Measurements from ENCODE around the gene MYL6B.
A peak's percentile ranks its signal among the peaks of the same experiment; 100 is the strongest.
"Not testable (repeated sequence)": the region's sequence is repeated elsewhere in the genome, so short reads cannot be mapped to it uniquely, and the experiment has no call there.

The MYL6B gene

GRCh38 chr12:56152132-56152755 is at the start of gene MYL6B:
Gene MYL6B, plus strand, starts transcription at chr12:56152587. Its CDS starts 1,332 bp downstream, at chr12:56153919.
- peak; percentile 87 for DNase-seq

- DNase-seq: no peak
Observed at GRCh38 chr12:56102683-56103065, 49.7 kb upstream of the MYL6B start.

GRCh38 chr12:56103066-56103711 is 49.2 kb upstream of the MYL6B start:
- no peak for DNase-seq

- no peak for DNase-seq
Observed at GRCh38 chr12:56103823-56104108, 48.6 kb upstream of the MYL6B start.

GRCh38 chr12:56104109-56104814 is 48.1 kb upstream of the MYL6B start, which contains the start of gene PA2G4:
Gene PA2G4, plus strand, starts transcription at chr12:56104559. Its CDS starts 179 bp downstream, at chr12:56104738.
- DNase-seq: peak; percentile 82

DNA sequence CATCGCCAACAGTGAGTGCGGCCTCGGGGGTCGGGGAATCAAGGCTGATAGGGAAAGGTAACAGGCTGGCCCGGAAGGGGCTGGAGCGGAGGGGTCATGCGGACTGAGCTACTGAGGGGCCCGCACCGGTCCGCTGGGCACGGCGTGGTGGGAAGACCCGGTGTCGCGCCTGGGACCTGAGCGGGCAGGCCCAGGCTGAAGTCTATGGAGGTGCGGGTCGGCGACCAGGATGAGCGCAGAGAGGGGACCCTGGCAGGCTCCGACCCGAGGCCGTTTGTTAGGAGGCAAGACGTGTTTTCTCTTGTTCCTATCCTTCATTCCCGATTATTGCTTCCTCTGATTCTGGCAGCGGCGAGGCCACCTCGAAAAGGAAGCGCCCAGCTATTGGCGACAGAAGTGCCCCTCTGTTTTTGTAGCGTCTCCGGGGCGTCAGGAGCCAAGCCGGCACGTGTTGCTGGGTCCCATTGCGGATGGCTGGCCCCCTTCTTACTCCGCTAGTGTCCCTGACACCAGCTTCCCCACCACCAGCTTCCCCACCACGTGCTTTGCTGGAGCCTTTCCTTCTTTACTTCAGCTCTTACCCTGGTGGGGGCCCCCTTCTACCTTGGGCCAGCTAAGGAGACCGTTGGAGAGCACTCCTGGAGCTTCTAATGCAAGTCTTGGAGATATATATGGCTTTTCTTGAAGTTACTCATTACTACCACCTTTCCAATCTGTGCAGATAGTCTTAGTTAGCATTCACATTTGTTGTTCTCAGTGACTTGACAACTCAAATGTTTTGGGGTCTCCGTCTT is 47.4 kb upstream of the MYL6B start:
- no peak for DNase-seq

DNA sequence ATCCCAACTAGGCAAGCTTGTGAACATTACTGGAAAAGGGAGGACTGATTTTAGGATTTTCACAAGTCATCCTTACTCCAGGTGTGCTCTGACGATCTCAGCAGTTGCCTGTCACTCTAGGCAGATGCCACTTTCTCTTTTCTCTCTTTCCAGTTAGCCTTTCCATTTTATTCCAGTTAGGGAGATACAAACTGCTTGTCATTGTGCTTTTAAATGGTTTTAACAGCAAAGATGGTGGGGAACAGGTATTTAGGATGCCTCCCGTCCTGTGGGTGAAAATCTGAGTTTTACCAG is 46.8 kb upstream of the MYL6B start:
- DNase-seq: no peak

DNA sequence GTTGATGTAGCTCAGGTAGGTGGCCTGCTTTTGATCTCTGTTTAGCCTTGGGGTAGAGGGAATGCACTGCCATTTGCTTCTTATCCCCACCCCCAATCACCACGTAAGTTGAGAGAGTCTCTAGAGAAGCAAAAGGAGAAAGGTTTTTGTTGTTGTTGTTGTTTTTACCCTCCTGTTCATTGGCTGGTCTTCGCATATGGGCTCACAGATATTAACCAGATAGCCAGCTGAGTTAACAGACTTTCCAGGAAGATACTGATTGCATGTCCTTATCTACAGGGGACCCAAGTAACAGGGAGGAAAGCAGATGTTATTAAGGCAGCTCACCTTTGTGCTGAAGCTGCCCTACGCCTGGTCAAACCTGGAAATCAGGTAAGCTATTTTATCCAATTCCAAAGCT is 45.1 kb upstream of the MYL6B start:
- no peak for DNase-seq

GRCh38 chr12:56110571-56110970 is 41.8 kb upstream of the MYL6B start:
- no peak for DNase-seq

DNA sequence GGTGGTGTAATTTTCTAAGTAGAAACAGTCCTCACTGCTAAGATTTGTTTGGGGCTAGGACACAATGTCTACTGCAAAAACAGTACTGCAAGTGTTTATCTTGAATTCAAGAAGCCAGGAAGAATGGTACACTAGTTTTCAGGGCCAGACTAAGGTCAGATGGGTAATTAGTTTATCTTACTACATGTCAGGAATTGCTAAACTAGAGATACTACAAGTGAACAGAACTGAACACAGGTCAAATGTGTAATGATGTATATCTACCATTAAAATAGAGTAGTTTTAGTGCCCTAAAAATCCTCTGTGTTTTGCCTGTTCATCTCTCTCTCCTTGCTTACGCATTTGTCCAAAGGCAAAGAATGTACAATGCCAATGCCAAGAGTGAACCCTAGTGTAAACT is 38.3 kb upstream of the MYL6B start:
- no peak for DNase-seq

DNA sequence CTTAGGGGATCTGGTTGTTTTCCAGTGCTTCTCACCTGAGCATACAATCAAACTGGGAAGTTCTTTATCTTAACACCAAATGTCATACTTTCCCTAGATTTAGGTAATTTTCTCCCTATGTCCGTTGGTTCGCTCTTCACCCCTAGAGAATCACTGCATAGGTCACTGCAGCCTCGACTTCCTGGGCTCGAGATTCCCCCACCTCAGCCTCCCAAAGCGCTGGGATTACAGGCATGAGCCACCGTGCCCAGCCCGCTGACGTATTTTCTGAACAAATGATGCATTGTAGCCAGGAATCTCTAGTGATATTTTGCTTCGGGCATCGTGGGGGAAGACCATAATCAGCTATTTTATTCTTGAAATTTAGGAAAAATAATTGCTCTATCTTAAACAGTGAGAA is 37.1 kb upstream of the MYL6B start:
- DNase-seq: no peak

GRCh38 chr12:56116267-56117081 is 35.9 kb upstream of the MYL6B start, which contains the start of gene RPL41:
Gene RPL41, plus strand, starts transcription at chr12:56116633.
- DNase-seq: no peak

DNA sequence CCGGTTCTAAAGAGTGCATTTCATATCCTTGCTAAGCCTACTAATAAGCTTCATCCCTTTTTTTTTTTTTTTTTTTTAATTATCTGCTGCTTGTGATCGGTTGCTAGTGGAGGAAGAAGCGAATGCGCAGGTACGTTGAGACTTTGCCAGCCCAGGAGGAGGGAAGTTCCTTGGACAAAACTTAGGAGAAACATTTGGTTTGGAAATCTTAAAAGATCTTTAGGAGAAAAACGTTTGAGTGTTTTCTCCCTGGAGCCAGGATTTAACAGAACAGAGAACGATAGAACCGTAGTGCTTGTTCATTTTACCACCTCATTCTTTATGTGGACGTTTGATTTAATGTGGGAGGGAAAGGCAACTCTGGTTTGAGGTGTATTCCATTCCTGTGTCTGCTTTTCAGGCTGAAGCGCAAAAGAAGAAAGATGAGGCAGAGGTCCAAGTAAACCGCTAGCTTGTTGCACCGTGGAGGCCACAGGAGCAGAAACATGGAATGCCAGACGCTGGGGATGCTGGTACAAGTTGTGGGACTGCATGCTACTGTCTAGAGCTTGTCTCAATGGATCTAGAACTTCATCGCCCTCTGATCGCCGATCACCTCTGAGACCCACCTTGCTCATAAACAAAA is 35.2 kb upstream of the MYL6B start:
- not testable (repeated sequence) for DNase-seq

DNA sequence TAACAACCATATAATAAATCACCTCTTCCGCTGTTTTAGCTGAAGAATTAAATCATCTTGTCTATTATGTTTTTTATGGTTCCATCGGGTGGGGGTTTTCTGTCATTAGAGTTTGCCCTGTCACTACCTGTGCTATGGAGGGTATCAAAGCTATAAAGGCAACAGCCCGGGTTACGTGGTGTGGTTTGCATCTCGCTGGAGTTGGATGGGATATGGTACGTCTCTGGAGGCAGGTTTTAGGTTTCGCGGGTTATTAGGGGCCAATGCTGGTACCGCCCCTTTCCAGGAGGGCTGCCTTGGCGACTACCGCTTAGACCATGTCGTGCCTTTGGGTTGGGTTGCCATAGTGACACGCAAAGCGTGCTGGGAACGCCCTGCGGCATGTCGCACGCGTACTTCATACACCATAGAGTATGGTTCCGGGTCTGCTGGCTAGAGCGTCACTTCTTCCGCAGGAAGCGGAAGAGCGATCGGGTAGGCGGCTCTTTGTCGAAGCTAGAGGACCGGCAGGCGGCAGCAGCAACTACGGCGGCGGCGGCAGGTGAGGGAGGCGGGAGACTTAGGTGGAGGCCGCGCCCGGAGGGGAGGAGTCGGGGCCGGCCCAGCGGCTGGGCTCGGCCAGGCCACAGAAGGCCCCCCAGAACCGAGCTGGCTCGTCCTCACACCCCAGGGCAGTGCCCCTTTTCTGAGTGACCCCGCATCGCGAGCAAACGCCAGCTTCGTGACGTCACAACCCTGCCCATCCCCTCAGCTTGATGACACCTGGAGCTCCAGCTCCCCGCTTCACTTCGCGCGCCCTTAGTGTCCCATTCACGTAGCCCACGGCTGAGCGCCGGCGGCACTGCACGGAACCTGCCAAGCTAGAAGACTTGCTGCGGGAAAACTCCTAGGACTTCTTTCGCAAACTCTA is 34.4 kb upstream of the MYL6B start, which contains the start of gene ZC3H10:
TSS of gene ZC3H10 (plus strand) at position 489 of the 910 bp plus-strand sequence. CDS start 2,297 bp downstream, outside the sequence.
- DNase-seq: peak; percentile 69

- no peak for DNase-seq
Observed at GRCh38 chr12:56118688-56119357, 33.6 kb upstream of the MYL6B start.

GRCh38 chr12:56119361-56119796 is 33.0 kb upstream of the MYL6B start:
- peak; percentile 67 for DNase-seq

DNA sequence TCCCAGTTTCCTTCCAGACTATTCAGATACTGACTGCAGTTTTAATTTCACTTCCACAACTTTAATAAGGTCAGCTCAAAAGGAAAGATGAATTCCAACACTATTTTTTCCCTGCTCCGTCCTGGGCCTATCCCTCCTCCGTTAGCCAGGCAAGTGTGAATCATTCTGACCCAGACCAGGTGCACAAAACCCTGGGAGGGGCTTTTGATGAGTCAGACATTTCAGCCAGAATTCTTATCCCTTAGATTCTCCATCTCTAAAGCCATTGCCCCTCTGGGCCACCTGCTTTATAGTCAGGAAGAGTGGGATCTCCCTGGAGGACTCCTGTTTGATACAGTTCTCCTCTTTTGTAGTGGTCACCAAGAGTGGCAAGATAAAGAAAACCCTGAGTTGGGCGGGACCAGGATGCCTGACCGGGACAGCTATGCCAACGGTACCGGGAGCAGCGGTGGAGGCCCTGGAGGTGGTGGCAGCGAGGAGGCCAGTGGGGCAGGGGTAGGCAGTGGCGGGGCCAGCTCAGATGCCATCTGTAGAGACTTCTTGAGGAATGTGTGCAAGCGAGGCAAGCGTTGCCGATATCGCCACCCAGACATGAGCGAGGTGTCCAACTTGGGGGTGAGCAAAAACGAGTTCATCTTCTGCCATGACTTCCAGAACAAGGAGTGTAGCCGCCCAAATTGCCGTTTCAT is 32.1 kb upstream of the MYL6B start:
- no peak for DNase-seq

DNA sequence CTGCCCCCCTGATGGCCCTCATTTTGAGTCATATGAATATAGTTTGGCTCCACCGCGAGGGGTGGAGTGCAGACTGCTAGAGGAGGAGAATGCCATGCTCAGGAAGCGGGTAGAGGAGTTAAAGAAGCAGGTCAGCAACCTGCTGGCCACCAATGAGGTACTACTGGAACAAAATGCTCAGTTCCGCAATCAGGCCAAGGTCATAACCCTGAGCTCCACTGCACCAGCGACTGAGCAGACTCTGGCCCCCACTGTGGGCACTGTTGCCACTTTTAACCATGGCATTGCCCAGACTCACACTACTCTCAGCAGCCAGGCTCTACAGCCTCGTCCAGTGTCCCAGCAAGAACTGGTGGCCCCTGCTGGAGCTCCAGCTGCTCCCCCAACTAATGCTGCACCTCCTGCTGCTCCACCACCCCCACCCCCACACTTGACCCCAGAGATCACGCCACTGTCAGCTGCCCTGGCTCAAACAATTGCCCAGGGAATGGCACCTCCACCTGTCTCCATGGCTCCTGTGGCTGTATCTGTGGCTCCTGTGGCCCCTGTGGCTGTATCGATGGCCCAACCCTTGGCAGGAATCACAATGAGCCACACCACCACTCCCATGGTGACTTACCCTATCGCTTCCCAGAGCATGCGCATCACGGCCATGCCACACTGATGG is 31.1 kb upstream of the MYL6B start:
- no peak for DNase-seq

GRCh38 chr12:56122637-56123036 is 29.8 kb upstream of the MYL6B start:
- DNase-seq: no peak
